Measurements from ENCODE around the gene ZFAND3. TPM values are rescaled to one million over a fixed set of nuclear protein-coding genes. Genes with fewer than 3 reads are reported as not detected.
"Not testable (repeated sequence)": the region's sequence is repeated elsewhere in the genome, so short reads cannot be mapped to it uniquely, and the experiment has no call there.

The ZFAND3 gene
- total RNA-seq, 2 donors from 2014 or later: 26.1 to 32.0 TPM

DNA sequence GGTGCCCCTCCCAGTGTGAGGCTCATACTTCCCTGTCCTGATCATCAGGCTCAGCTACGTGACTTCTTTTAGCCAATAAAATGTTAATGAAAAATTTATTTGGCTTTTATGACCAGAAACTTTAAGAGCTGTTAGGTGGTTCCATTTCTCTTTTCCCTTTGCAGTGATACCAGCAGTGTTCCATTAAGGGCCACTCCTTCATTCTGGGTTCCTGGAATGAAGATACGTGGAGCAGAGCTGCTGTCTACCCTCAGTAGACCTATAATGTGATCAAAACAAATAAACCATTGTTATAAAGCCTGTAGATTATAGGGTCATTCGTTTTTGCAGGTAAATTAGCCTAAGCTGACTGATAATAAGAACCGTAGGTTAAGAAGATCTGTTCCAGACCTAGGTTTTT, 228.0 kb downstream of the ZFAND3 start:
- Mint-ChIP-seq H3K4me3 (no peak overlapping the region), H3K36me3 (ENCODE audit: low read depth) (no peaks in the 10 kb centered on the region), H3K9me3 (no peaks in the 10 kb centered on the region), H3K27me3 (no peaks in the 10 kb centered on the region), H3K27ac (no peak overlapping the region), H3K4me1 (peaks cover 6% of the 10 kb centered on the region)
- no peak for ATAC-seq (replicated peaks)

DNA sequence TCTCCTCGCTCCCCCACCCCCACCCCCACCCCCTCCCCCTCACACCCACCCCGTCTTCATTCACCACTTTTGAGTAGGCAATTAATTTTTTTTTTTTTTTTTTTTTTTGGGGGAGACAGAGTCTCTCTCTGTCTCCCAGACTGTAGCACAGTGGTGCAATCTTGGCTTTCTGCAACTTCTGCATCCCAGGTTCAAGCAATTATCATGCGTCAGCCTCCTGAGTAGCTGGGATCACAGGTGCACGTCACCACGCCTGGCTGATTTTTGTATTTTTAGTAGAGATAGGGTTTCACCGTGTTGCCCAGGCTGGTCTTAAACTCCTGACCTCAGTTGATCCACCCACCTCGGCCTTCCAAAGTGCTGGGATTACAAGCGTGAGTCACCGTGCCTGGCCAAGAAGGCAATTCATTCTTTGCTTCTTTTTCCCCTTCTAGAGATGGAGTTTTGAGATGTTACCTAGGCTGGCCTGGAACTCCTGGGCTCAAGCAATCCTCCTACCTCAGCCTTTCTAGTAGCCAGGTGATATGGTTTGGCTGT, 230.4 kb downstream of the ZFAND3 start:
- H3K27me3 Mint-ChIP-seq: not testable (repeated sequence)

DNA sequence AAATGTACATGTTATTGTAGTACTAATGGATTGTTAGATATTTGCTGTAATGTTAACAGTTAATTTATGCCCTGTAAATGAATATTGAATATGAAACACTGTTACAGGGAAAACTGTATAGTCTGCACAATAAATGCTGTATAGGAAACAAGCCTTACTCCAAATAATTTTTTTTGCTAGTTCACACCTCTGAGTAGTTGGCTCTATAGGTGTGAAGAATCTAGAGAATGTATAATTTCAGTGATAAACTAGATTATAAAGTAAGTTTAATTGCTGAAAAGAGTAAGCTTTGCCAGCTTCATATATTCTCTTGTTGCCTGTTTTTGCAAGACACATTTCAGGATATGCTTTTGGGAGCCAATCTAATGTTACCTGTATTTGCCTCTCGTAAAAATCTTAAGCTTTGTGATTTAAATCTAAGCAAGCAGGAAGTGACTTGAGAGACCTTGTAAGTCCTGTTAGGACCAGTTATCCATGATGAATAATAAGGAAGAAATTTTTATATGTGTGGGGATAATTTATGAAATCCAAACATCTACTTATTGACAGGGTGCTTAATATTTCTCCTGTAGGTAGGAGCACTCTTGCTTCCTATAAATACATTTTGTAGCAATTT, 232.4 kb downstream of the ZFAND3 start:
- Mint-ChIP-seq H3K27me3 (no peaks in the 10 kb centered on the region), H3K4me1 (peaks cover 6% of the 10 kb centered on the region), H3K9me3 (no peaks in the 10 kb centered on the region), H3K36me3 (ENCODE audit: low read depth) (no peaks in the 10 kb centered on the region), H3K27ac (no peak overlapping the region), H3K4me3 (no peak overlapping the region)
- no peak for ATAC-seq (replicated peaks)

More for the DNA sequence above, 230.4 kb downstream of the ZFAND3 start:
- not testable (repeated sequence) for H3K27ac Mint-ChIP-seq; H3K9me3 Mint-ChIP-seq; H3K36me3 Mint-ChIP-seq (ENCODE audit: low read depth); H3K4me1 Mint-ChIP-seq; H3K4me3 Mint-ChIP-seq; ATAC-seq (replicated peaks)

DNA sequence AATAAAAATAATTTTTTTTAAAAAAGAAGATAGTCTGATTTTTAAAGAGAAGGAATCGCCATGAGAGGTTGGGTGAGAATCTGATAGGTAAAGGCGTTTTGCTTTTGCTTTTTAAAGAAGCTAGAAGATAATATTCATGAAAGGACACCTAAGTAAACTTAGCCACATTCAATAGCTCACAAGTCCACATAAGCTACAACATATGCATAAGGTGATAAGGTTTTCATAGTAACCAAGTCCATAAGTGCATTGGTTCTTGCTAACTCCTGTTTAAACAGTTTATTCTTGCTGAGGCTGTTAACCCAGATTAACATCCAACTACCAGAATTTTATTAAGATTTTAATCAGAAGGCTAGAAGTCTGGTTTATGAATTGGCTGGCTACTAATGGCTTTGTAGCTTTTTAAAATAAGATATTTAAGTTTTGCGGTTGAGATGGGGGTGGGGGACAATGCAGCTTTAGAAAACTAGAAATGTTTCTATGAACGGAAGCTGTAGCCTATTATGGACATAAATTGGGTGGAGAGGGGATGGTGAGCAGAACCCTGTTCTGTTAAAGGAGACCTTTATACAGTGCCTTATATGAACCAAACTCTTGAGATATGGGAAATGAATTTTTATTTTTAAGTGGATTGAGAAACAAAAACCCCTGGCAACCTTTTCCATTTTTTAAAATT, 235.1 kb downstream of the ZFAND3 start:
- no peaks in the 10 kb centered on the region for H3K36me3 Mint-ChIP-seq (ENCODE audit: low read depth)
- H3K9me3 Mint-ChIP-seq: no peaks in the 10 kb centered on the region
- no peak overlapping the region for H3K4me3 Mint-ChIP-seq
- H3K27me3 Mint-ChIP-seq: no peaks in the 10 kb centered on the region
- no peak for ATAC-seq (replicated peaks)
- H3K4me1 Mint-ChIP-seq: peaks cover 19% of the 10 kb centered on the region
- H3K27ac Mint-ChIP-seq: no peak overlapping the region

DNA sequence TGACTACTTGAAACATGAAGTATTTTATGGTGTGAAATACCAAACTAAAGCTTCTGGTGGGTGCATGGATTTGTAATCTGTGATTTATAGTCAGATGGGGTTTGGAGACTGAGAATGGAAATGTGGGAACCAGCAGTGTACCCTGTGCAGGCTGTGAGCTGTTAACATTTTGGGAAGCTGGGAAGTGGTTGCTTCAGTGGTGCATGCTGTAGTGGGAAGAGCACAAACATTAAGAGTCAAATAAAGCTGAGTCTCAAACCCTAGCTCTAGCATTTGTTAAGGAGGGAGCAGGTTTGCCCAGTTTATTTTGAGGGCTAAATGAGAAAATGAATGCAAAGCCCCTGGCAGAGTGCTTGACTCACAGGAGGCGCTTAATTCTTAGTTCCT, 235.7 kb downstream of the ZFAND3 start:
- ATAC-seq (replicated peaks): no peak
- no peaks in the 10 kb centered on the region for H3K27me3 Mint-ChIP-seq
- no peak overlapping the region for H3K4me3 Mint-ChIP-seq
- H3K36me3 Mint-ChIP-seq (ENCODE audit: low read depth): no peaks in the 10 kb centered on the region
- peaks cover 18% of the 10 kb centered on the region for H3K4me1 Mint-ChIP-seq
- H3K27ac Mint-ChIP-seq: no peak overlapping the region
- H3K9me3 Mint-ChIP-seq: no peaks in the 10 kb centered on the region

DNA sequence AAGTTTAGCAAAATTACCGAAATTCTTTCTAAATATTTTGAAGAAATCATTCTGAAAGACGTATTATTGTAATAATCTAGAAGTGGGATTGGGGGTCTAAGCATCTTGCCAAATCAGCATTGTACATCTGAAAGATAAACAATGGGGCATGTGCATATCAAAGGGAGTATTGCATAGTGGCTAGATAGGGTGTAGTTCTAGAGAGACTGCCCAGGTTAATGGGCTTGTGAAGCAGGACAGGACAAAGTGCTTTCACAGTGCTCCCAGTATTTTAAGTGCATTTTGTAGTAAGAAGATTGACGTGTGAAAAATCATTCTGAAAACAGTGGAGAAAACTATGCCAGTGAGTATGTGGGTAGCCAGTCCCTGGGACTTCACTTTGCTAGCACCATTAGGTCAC, 236.8 kb downstream of the ZFAND3 start:
- peaks cover 6% of the 10 kb centered on the region for H3K36me3 Mint-ChIP-seq (ENCODE audit: low read depth)
- H3K27me3 Mint-ChIP-seq: no peaks in the 10 kb centered on the region
- H3K4me1 Mint-ChIP-seq: peaks cover 13% of the 10 kb centered on the region
- no peak for ATAC-seq (replicated peaks)
- H3K9me3 Mint-ChIP-seq: no peaks in the 10 kb centered on the region
- no peak overlapping the region for H3K4me3 Mint-ChIP-seq
- H3K27ac Mint-ChIP-seq: no peak overlapping the region

DNA sequence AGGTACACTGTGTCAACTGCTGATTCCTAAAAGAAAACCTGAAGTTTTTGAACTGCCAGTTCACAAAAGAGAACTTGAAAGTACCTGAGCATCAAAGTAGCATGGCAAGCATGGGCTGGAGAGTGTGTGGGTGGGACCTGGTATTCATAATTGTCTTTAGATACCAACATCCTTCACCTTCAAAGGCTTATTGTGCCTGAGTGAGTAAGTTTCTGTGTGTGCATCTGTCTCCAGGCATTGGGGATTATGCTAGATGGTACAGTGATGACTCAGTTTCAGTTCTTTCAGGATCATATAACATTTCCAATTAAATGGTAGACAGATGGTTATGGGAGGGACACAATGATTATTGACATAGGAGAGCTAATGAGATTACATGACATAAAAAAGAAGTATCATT, 238.5 kb downstream of the ZFAND3 start:
- H3K36me3 Mint-ChIP-seq (ENCODE audit: low read depth): peaks cover 22% of the 10 kb centered on the region

DNA sequence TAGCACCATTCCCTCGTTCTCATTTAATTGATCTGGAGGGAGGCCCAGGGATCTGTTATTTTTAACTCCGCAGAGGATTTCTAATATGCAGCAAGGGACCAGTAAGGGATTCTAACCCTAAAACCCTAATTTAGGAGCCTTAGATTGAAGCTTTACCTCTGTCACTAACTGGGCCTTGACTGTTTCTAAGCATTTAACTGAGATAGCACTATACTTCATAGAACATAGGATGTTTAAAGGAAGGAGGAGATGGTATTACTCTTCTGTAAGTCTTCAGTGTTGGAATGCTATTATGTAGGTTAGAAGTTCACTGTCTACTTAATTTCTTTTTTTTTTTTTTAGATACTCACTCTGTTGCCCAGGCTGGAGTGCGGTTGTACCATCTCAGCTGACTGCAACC, 242.5 kb downstream of the ZFAND3 start:
- no peak for ATAC-seq (replicated peaks)
- peaks cover 56% of the 10 kb centered on the region for H3K36me3 Mint-ChIP-seq (ENCODE audit: low read depth)
- peaks cover 24% of the 10 kb centered on the region for H3K4me1 Mint-ChIP-seq
- H3K4me3 Mint-ChIP-seq: no peak overlapping the region
- H3K27ac Mint-ChIP-seq: no peak overlapping the region
- H3K27me3 Mint-ChIP-seq: no peaks in the 10 kb centered on the region
- H3K9me3 Mint-ChIP-seq: no peaks in the 10 kb centered on the region

More for the DNA sequence above, 238.5 kb downstream of the ZFAND3 start:
- peak; percentile 100 for ATAC-seq (replicated peaks)
- Mint-ChIP-seq H3K27me3 (no peaks in the 10 kb centered on the region), H3K4me3 (no peak overlapping the region), H3K27ac (peak overlapping the region; percentile 17), H3K4me1 (peaks cover 13% of the 10 kb centered on the region), H3K9me3 (no peaks in the 10 kb centered on the region)

DNA sequence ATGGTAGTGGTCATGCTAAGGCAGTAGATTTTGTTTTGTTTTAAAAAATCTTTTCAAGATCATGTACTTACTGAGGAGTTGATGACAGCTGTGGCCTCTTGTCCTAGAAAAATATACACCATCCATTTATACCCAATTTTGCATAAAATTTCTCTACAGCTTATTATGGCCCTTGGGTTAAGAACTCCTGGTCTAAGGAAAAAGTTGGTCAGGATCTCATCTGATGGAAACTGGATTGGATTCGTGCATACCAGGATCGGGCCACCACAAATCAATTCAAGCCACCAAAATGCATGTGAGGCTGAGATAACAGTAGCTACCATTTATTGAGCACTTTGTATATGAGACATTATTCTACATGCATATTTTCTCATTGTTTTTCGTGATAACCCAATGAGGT, 244.4 kb downstream of the ZFAND3 start:
- peaks cover 62% of the 10 kb centered on the region for H3K36me3 Mint-ChIP-seq (ENCODE audit: low read depth)
- no peak overlapping the region for H3K27ac Mint-ChIP-seq
- H3K4me1 Mint-ChIP-seq: peaks cover 14% of the 10 kb centered on the region
- H3K9me3 Mint-ChIP-seq: no peaks in the 10 kb centered on the region
- no peak for ATAC-seq (replicated peaks)
- no peaks in the 10 kb centered on the region for H3K27me3 Mint-ChIP-seq
- H3K4me3 Mint-ChIP-seq: no peak overlapping the region

DNA sequence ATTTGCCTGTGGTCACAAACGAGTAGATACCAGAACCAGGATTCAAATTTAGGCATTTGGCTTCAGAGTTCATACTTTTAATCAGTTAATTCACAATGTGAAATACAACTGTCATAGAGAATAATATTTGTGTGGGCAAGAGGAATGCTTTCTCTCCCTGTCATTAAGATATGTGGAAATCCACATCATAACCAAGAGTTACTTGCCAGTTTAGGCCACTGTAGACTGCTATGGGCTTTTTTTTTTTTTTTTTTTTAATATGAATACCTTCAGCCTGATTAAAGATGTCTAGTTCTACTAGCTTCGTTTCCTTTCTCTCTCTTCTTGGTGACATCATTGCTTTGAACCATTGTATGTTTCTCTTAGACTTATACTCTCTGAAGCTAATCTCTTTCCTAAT, 244.9 kb downstream of the ZFAND3 start:
- H3K4me1 Mint-ChIP-seq: peaks cover 14% of the 10 kb centered on the region
- no peak for ATAC-seq (replicated peaks)
- H3K27me3 Mint-ChIP-seq: no peaks in the 10 kb centered on the region
- H3K36me3 Mint-ChIP-seq (ENCODE audit: low read depth): peaks cover 62% of the 10 kb centered on the region
- no peaks in the 10 kb centered on the region for H3K9me3 Mint-ChIP-seq
- H3K4me3 Mint-ChIP-seq: no peak overlapping the region
- H3K27ac Mint-ChIP-seq: no peak overlapping the region

DNA sequence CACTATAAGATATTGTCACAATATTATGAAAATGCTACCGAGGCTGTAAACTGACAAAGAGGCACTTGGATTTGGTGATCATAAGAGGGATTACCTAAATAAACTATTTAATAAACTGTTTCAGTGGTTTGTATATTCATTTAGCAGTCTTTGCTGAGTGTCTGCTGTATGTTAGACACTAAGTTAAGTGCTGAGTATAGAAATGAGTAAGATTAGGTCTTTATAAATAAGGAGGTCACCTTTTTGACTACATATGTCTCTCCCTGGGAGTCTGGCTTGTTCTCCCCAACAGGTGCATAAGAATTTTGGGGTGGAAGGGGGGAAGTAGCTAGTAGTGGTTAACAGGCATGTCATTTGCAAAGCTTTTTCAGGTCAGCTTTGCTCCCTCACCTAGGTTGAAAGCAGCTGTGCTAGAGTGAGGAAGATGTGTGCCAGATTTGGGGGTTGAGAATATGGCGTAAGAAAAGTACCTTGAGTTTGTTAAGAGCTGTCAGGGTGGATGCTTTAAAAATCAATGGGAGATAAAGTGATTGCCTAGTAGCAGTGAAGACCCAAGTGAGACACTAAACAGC, 246.3 kb downstream of the ZFAND3 start:
- Mint-ChIP-seq H3K4me1 (peaks cover 14% of the 10 kb centered on the region), H3K4me3 (no peak overlapping the region), H3K27me3 (no peaks in the 10 kb centered on the region), H3K9me3 (no peaks in the 10 kb centered on the region), H3K27ac (no peak overlapping the region), H3K36me3 (ENCODE audit: low read depth) (peaks cover 61% of the 10 kb centered on the region)
- ATAC-seq (replicated peaks): peak; percentile 28

DNA sequence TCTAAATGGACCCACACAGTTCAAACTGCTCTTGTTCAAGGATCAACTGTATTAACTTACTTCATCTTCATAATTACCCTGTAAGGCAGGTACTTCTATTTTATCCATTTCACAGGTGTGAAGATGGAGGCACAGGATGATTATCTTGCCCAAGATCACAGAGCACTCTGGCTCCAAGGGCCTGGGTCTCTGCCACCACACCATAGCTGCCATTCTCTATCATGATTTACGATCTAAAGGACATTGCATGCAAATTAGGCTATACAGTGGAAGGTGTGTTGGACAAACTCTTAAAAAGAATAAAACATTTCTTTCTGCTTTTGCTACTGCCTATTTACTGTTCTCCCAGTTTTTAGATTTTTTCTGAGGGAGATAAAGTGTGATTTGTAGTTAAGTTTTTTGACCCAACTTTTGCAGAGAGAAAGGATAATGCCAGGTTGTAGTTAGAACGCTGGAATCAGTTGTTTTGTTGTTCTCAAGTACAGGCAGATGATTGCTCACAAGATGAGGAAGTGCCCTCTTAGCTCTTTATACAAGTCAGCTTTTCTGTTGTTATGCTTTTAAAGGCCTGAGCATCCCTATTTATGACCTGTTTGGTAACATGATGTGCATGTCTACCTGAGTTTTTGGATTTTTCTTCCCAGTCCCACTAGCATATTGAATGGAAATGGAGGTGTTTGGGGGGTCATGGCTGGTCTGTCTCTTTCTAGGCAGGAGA, 247.9 kb downstream of the ZFAND3 start:
- ATAC-seq (replicated peaks): no peak
- Mint-ChIP-seq H3K36me3 (ENCODE audit: low read depth) (peaks cover 45% of the 10 kb centered on the region), H3K4me3 (no peak overlapping the region), H3K9me3 (no peaks in the 10 kb centered on the region), H3K27me3 (no peaks in the 10 kb centered on the region), H3K4me1 (peaks cover 14% of the 10 kb centered on the region), H3K27ac (no peak overlapping the region)

DNA sequence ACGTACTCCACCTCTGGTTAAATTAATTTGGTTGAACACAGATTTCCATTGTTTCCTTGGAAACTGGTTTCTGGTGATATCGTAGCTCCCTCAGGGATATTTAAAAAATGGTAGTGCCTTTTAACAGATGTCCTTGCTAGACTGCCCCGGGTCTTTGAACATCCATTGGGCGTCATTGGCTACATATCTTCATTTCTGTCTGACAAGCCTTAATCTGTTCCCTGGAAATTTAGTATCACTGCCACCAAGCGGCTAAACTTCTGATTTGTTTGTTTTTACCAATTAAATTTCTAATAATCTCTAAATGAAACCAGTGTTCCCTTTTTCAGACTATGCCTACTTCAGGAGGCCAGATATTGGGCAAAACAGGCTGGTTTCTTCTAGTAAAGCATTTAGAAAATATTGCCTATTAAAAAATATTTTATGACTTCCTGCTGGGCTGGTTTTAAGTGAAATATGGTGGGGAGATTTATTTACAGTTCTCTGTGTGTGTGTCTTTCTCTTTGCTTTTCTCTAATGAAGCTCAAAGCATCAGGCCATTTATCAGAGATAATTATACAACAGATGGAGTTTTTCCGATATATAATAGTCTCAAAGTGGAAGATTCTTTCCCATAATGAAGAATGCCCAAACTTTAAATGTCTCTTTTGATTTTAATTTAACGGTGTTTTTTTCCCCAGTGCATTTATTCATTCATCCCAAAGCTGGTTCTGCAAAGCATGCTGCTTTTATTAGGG, 249.5 kb downstream of the ZFAND3 start:
- H3K4me3 Mint-ChIP-seq: no peak overlapping the region

DNA sequence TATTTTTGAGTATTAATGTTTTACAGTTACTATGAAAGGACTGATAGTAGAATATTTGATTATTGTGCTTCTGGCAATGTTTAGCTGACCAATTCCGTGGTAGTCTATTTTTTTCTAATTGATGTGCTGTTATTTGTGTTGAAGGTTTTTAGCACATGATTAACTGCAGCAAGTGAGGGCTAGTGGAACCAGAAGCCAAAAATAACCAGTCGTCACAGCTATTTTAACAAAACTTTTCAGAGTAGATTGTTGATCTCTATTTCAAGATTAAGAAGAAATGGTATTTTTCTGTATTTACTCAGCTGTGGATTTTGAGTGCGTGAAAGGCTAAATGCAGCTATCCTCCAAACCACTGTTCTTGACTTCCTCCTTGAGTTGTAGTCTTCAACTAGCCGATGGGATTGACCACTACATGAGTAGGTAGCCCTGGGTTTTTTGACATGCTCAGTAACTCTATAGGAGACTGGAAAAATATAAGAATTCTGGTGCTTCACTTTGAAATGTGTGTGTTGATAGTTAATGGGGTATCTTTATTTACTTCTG, 258.0 kb downstream of the ZFAND3 start:
- Mint-ChIP-seq H3K4me1 (peaks cover 18% of the 10 kb centered on the region), H3K36me3 (ENCODE audit: low read depth) (peaks cover 53% of the 10 kb centered on the region), H3K4me3 (no peak overlapping the region), H3K27ac (no peak overlapping the region), H3K9me3 (no peaks in the 10 kb centered on the region), H3K27me3 (no peaks in the 10 kb centered on the region)
- no peak for ATAC-seq (replicated peaks)

More for the DNA sequence above, 249.5 kb downstream of the ZFAND3 start:
- ATAC-seq (replicated peaks): no peak
- peaks cover 19% of the 10 kb centered on the region for H3K4me1 Mint-ChIP-seq
- no peaks in the 10 kb centered on the region for H3K9me3 Mint-ChIP-seq
- no peaks in the 10 kb centered on the region for H3K27me3 Mint-ChIP-seq
- peaks cover 29% of the 10 kb centered on the region for H3K36me3 Mint-ChIP-seq (ENCODE audit: low read depth)
- no peak overlapping the region for H3K27ac Mint-ChIP-seq

All from activated T-helper 17 cell treated with anti-CD3 and anti-CD28 coated beads, Interleukin-2, amount 50 U/mL, for 72 hours (primary cell).